IMR-90 (cell line): ENCODE measurements around the gene MAGI2. TPM values are rescaled to one million over a fixed set of nuclear protein-coding genes. Genes with fewer than 3 reads are reported as not detected.
A peak's percentile ranks its signal among the peaks of the same experiment; 100 is the strongest.
"Not testable (repeated sequence)": the region's sequence is repeated elsewhere in the genome, so short reads cannot be mapped to it uniquely, and the experiment has no call there.

Experiments used
- ATAC-seq: fragments of 200-7000 bp; cut with Tn5 transposase; 2 replicates; pipeline ENCODE4 v1.9.1; 2020; ENCODE audit warnings: low read depth, mild to moderate bottlenecking, moderate library complexity
- BruUV-seq: library from RNA; stranded (reverse); fragments of 400-500 nt; replicated peaks from 2 replicates; lab custom pipeline; 2021; lab: Mats Ljungman, UMichigan
- CTCF ChIA-PET: fragments of 300-600 bp; formaldehyde crosslinking; extraction: SDS; loops from one replicate; lab custom pipeline; 2021; ENCODE audit warnings: antibody characterized with exemption; lab: Yijun Ruan, JAX
- POLR2A ChIA-PET: fragments of 300-600 bp; sonication (Branson Sonifier 250); formaldehyde crosslinking; loops from one replicate; lab custom pipeline; 2022; ENCODE audit warnings: antibody characterized with exemption; ENCODE audit not compliant: unreplicated experiment; lab: Charles Lee
- DNase-seq: peaks from one replicate; pipeline ENCODE4 v3.0.0; 2013
- H2AFZ ChIP-seq: replicated peaks from 2 replicates; pipeline ENCODE3; 2013; ENCODE audit warnings: low read length, mild to moderate bottlenecking; ENCODE audit not compliant: poor library complexity
- H2AK5ac ChIP-seq: 2 replicates; pipeline ENCODE4 v1.6.1; 2013; ENCODE audit warnings: low read depth, low read length, inconsistent platforms
- H2AK9ac ChIP-seq: replicated peaks from 2 replicates; pipeline ENCODE3; 2013; ENCODE audit warnings: mild to moderate bottlenecking, low read depth, low read length, moderate library complexity; ENCODE audit not compliant: poor library complexity
- H2BK120ac ChIP-seq: 2 replicates; pipeline ENCODE4 v1.6.1; 2013; ENCODE audit warnings: low read depth, low read length, inconsistent platforms
- H2BK15ac ChIP-seq: 3 replicates; pipeline ENCODE4 v1.6.1; 2013; ENCODE audit warnings: low read depth, low read length, inconsistent platforms
- H2BK20ac ChIP-seq: 2 replicates; pipeline ENCODE4 v1.6.1; 2013; ENCODE audit warnings: low read depth, mild to moderate bottlenecking, inconsistent platforms, low read length, moderate library complexity
- H2BK5ac ChIP-seq: 2 replicates; pipeline ENCODE4 v1.6.1; 2013; ENCODE audit warnings: mild to moderate bottlenecking, low read depth, low read length, inconsistent platforms; ENCODE audit not compliant: poor library complexity, severe bottlenecking
- H3K14ac ChIP-seq: replicated peaks from 2 replicates; pipeline ENCODE4 v1.6.1; 2013; ENCODE audit warnings: low read depth, low read length, inconsistent platforms
- H3K18ac ChIP-seq: 2 replicates; pipeline ENCODE4 v1.6.1; 2013; ENCODE audit warnings: low read depth, low read length, control low read depth
- H3K23ac ChIP-seq: 2 replicates; pipeline ENCODE4 v1.6.1; 2013; ENCODE audit warnings: low read depth, low read length, inconsistent platforms
- H3K27ac ChIP-seq: 2 replicates; pipeline ENCODE4 v1.5.1; 2013; ENCODE audit warnings: mild to moderate bottlenecking, control low read depth, low read length; ENCODE audit not compliant: insufficient read depth
- H3K27me3 ChIP-seq: 2 replicates; pipeline ENCODE4 v1.6.1; 2013; ENCODE audit warnings: low read length; ENCODE audit not compliant: control insufficient read depth, insufficient read depth
- H3K36me3 ChIP-seq: 2 replicates; pipeline ENCODE4 v1.6.1; 2013; ENCODE audit warnings: low read length, mixed read lengths; ENCODE audit not compliant: control insufficient read depth, insufficient read depth
- H3K4ac ChIP-seq: 2 replicates; pipeline ENCODE4 v1.6.1; 2013; ENCODE audit warnings: low read depth, low read length, inconsistent platforms
- H3K4me1 ChIP-seq: 2 replicates; pipeline ENCODE4 v1.6.1; 2013; ENCODE audit warnings: low read length, mixed read lengths; ENCODE audit not compliant: control insufficient read depth, insufficient read depth
- H3K4me2 ChIP-seq: 2 replicates; pipeline ENCODE4 v1.6.1; 2013; ENCODE audit warnings: low read depth, mild to moderate bottlenecking, control low read depth, low read length, moderate library complexity
- H3K4me3 ChIP-seq: 2 replicates; pipeline ENCODE4 v1.5.1; 2013; ENCODE audit warnings: low read depth, mild to moderate bottlenecking, control low read depth, low read length, moderate library complexity; ENCODE audit not compliant: insufficient read depth
- H3K56ac ChIP-seq: 2 replicates; pipeline ENCODE4 v1.6.1; 2013; ENCODE audit warnings: low read length, inconsistent platforms; ENCODE audit not compliant: insufficient read depth; ENCODE audit errors: extremely low read depth
- H3K79me1 ChIP-seq, 2 experiments: 2 replicates each; pipeline ENCODE4 v1.6.1; 2013; ENCODE audit warnings: low read length in 2 of 2, inconsistent platforms in 1 of 2, low read depth in 1 of 2
- H3K9ac ChIP-seq: 2 replicates; pipeline ENCODE4 v1.6.1; 2013; ENCODE audit warnings: low read depth, low read length, control low read depth
- H3K9me1 ChIP-seq: 2 replicates; pipeline ENCODE4 v1.6.1; 2013; ENCODE audit warnings: low read length, inconsistent platforms; ENCODE audit not compliant: insufficient read depth
- H3K9me3 ChIP-seq: 2 replicates; pipeline ENCODE4 v1.6.1; 2013; ENCODE audit warnings: low read length; ENCODE audit not compliant: control insufficient read depth, insufficient read depth
- H4K20me1 ChIP-seq: 2 replicates; pipeline ENCODE4 v1.6.1; 2013; ENCODE audit warnings: low read length, inconsistent platforms; ENCODE audit not compliant: insufficient read depth
- H4K5ac ChIP-seq: 2 replicates; pipeline ENCODE4 v1.6.1; 2013; ENCODE audit warnings: mild to moderate bottlenecking, low read depth, low read length, control low read depth
- H4K8ac ChIP-seq, 2 experiments: 2 replicates each; pipeline ENCODE4 v1.6.1; 2013; ENCODE audit warnings: low read depth in 2 of 2, low read length in 2 of 2, control low read depth in 1 of 2, inconsistent platforms in 1 of 2
- H4K91ac ChIP-seq: 2 replicates; pipeline ENCODE4 v1.6.1; 2013; ENCODE audit warnings: low read depth, low read length, inconsistent platforms; ENCODE audit not compliant: insufficient read depth
- MAFK ChIP-seq: IDR thresholded peaks from 2 replicates; pipeline ENCODE4 v1.6.1; 2012; ENCODE audit warnings: low read depth, low read length, improper control_type of control experiment
- WGBS, 2 experiments: methylation state at CpG; one replicate each; pipeline versions ENCODE4 v1.1.5 to v1.1.7; 2013; ENCODE audit warnings: missing lambda C conversion rate in 2 of 2; ENCODE audit not compliant: insufficient read length in 1 of 2; ENCODE audit errors: extremely low coverage in 2 of 2; 5-methylcytosine and 5-hydroxymethylcytosine counted together
- dilution Hi-C: fragments of 300-500 bp; cut with HindIII; formaldehyde crosslinking; loops from one replicate; pipeline ENCODE4 v1.14.3; 2018; ENCODE audit warnings: low sequenced_read_pairs; ENCODE audit not compliant: unreplicated experiment
- in situ Hi-C: fragments of 300-500 bp; cut with MboI; formaldehyde crosslinking; loops from 3 replicates; pipeline ENCODE4 v1.14.3; 2019; ENCODE audit warnings: low sequenced_read_pairs, inconsistent platforms, mixed read lengths
- intact Hi-C: fragments of 100-400 bp; cut with micrococcal nuclease; formaldehyde crosslinking; loops from 2 replicates; pipeline ENCODE4 v1.10.0; 2022
- polyA plus RNA-seq, 3 experiments: library from polyadenylated mRNA; depleted of rRNA; stranded (reverse); fragments of >200 nt; gene quantifications; 2 replicates each; pipeline ENCODE4 v1.2.3, GENCODE V29; 2012; ENCODE audit warnings: low replicate concordance in 1 of 3
- total RNA-seq: library from RNA; depleted of rRNA; stranded (reverse); fragments of >200 nt; gene quantifications from 2 replicates; pipeline ENCODE4 v1.2.3, GENCODE V29; 2012

The MAGI2 gene
- total and polyA plus RNA-seq, 2 of the 4 experiments (the other 2 are of a cell fraction), result 2.5 to 17.9 TPM

GRCh38 chr7:78577174-78577952 is 876.1 kb downstream of the MAGI2 start:
- ATAC-seq, dilution Hi-C loops, DNase-seq: not testable (repeated sequence)

More at GRCh38 chr7:78577174-78577952, 876.1 kb downstream of the MAGI2 start:
- CTCF ChIA-PET, H3K4ac ChIP-seq, H3K56ac ChIP-seq, H3K27ac ChIP-seq, H2BK20ac ChIP-seq, POLR2A ChIA-PET, H4K5ac ChIP-seq, H3K27me3 ChIP-seq, H2AK5ac ChIP-seq, in situ Hi-C loops, H4K91ac ChIP-seq, H3K18ac ChIP-seq, H2BK5ac ChIP-seq, H3K4me1 ChIP-seq, H3K4me3 ChIP-seq, H3K9me1 ChIP-seq, H4K20me1 ChIP-seq, H3K23ac ChIP-seq, H3K9ac ChIP-seq, BruUV-seq, H3K14ac ChIP-seq, H4K8ac ChIP-seq, H2BK120ac ChIP-seq, H3K36me3 ChIP-seq, H3K4me2 ChIP-seq, H3K9me3 ChIP-seq, H3K79me1 ChIP-seq, H2AFZ ChIP-seq, intact Hi-C loops, H2AK9ac ChIP-seq, H2BK15ac ChIP-seq: not testable (repeated sequence)
- peak; percentile 31; the same call in 1 of the 2 replicates for TF ChIP-seq MAFK
- no CpG with 5 or more reads among the region's 7 CpGs for WGBS, 2 experiments
